GM10266 (cell line): ENCODE measurements around the gene KRTAP10-2.

Source experiments
- DNase-seq: peaks from one replicate; pipeline ENCODE4 v3.0.0; 2012; ENCODE audit errors: extremely low spot score
- TF ChIP-seq, protein P1 (sequence below): IDR thresholded peaks from 2 replicates; pipeline ENCODE4 v1.5.1; 2012; ENCODE audit warnings: mild to moderate bottlenecking, low read depth; ENCODE audit not compliant: control insufficient read depth, insufficient read depth; ENCODE audit errors: missing control alignments

Gene KRTAP10-2

GRCh38 chr21:44523567-44524413, 27.5 kb downstream of the KRTAP10-2 start:
- TF ChIP-seq, protein P1, sequence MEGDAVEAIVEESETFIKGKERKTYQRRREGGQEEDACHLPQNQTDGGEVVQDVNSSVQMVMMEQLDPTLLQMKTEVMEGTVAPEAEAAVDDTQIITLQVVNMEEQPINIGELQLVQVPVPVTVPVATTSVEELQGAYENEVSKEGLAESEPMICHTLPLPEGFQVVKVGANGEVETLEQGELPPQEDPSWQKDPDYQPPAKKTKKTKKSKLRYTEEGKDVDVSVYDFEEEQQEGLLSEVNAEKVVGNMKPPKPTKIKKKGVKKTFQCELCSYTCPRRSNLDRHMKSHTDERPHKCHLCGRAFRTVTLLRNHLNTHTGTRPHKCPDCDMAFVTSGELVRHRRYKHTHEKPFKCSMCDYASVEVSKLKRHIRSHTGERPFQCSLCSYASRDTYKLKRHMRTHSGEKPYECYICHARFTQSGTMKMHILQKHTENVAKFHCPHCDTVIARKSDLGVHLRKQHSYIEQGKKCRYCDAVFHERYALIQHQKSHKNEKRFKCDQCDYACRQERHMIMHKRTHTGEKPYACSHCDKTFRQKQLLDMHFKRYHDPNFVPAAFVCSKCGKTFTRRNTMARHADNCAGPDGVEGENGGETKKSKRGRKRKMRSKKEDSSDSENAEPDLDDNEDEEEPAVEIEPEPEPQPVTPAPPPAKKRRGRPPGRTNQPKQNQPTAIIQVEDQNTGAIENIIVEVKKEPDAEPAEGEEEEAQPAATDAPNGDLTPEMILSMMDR, result no peak

GRCh38 chr21:44522753-44523204, 28.5 kb downstream of the KRTAP10-2 start:
- TF ChIP-seq, protein P1, result no peak

More at GRCh38 chr21:44523567-44524413, 27.5 kb downstream of the KRTAP10-2 start:
- DNase-seq, result no peak

DNA sequence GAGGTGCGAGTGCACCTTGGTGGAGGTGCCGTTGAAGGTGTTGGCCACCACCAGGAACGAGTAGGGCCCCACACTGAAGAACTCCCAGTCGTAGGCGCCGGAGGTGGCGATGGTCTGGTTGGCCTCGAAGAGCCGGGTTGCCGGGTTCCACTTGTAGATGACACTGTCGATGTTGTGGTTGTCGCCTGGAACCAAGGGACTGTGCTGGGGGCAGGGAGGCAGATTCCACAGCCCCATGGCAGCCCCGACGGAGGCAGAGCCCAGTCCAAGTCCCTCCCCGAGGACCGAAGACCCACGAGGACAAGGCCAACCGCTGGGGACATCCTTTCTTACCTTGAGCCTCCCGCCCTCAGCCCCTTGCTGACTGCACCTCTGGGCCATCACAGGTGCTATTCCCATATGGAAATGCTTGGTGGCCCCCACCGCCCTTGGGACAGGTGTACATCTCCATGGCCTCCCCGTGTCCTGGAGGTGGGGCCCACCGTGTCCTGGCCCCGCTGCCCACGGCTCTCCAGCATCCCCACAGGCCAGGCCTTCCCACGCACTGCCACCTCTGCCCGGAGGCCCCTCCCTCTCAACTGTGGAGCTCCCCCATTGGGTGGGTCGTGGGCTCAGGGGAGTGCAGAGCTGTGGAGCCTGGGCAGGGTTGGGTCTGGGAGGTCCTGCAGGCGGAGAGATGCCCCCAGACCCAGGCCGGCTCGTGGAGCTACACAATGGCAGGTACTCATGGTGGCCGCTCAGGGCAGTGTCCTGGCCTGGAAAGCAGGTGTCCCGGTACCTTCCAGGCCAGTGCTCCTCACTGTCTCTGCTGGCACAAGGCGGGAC, 29.2 kb downstream of the KRTAP10-2 start:
- TF ChIP-seq, protein P1, result no peak
- DNase-seq, result no peak

More at GRCh38 chr21:44522753-44523204, 28.5 kb downstream of the KRTAP10-2 start:
- DNase-seq, result no peak

GRCh38 chr21:44521301-44521927, 29.9 kb downstream of the KRTAP10-2 start:
- TF ChIP-seq, protein P1, result no peak
- DNase-seq, result no peak

DNA sequence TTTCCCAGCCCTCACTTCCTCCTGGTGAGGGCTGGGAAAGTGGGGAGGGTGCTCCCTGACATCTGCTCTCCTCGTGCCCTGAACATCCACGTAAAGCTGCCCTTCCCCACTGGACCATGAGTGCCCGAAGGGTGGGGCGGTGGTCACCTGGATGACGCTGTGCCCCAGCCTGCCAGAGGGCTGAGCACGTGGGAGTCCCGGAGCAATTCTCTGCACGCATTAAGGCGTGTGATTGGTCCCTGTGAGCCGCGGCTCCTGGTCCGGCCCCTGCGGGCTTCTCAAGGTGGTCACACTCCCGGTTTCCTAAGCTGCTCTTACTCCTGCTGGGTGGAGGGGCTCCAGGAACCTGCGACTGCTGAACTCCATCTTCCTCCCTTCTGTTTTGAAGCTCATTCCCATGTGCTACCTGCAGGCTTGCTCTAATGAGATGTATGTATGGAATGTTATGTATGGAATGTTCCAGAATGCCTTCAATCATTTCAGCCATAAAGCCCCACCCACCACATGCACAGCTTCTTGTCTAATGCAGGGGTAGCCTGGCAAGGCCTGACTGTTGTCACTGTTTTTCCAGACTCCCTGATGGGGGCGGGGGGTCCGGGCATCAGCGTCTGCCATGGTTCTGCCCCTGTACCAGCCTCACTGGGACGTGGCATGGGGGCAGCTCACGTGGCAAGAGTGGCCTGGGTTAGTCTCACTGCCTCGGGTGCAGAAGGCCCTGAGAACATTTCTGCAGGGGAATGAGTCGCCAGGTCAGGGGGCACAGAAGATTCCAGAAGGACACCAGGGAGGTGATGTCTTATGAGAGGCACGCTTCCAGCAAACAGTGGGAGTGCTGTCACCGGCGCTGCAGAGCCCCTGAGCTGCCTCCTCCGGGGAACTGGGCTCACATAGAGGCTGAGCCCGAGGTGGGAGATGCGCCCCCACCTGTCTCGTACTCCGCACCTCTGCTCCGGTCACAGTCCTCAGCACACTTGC, 30.7 kb downstream of the KRTAP10-2 start:
- no peak for DNase-seq

More for the DNA sequence above, 30.7 kb downstream of the KRTAP10-2 start:
- TF ChIP-seq, protein P1, result no peak
